Measurements from ENCODE around the gene SLC22A7. TPM values are rescaled to one million over a fixed set of nuclear protein-coding genes. Genes with fewer than 3 reads are reported as not detected.

Gene SLC22A7, protein sequence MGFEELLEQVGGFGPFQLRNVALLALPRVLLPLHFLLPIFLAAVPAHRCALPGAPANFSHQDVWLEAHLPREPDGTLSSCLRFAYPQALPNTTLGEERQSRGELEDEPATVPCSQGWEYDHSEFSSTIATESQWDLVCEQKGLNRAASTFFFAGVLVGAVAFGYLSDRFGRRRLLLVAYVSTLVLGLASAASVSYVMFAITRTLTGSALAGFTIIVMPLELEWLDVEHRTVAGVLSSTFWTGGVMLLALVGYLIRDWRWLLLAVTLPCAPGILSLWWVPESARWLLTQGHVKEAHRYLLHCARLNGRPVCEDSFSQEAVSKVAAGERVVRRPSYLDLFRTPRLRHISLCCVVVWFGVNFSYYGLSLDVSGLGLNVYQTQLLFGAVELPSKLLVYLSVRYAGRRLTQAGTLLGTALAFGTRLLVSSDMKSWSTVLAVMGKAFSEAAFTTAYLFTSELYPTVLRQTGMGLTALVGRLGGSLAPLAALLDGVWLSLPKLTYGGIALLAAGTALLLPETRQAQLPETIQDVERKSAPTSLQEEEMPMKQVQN
- not detected in 2 replicates for total RNA-seq

DNA sequence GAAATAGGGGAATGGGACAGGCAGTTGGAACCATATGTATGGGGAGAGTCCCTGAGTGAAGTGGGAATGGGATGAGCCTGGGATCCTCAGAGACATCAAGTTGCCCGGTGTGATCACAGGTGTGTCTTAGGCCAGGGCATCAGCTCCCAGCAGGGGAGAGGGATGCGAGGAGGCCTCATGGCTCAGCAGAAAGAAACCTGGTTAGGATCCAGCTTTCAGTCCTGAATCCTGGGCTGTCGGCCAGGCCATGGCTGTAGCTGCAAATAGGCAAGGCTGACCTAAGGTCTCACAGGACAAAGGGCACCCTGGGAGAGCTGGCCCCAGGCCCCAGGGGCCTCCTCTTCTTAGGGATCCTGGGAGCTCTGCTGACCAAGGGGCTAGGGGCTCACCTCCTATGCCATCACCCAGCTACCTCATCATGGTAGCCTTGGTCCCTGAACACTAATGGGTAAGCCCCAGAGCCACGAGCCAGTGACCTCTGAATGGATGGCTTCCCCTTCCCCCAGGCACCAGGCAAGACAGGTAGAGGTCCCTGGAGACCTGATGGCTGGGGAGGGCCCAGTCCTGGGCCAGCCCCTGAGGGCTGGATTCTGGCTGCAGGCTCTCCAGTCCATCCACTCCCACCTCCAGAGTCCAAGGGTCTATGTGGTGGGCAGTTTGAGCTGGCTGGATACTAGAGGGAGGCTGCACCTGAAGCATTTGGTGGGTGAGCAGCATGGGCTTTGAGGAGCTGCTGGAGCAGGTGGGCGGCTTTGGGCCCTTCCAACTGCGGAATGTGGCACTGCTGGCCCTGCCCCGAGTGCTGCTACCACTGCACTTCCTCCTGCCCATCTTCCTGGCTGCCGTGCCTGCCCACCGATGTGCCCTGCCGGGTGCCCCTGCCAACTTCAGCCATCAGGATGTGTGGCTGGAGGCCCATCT, at the start of gene SLC22A7:
Gene SLC22A7 (plus strand): TSS at position 617 of the 921 bp plus-strand sequence. CDS start 99 bp downstream, at position 716.

DNA sequence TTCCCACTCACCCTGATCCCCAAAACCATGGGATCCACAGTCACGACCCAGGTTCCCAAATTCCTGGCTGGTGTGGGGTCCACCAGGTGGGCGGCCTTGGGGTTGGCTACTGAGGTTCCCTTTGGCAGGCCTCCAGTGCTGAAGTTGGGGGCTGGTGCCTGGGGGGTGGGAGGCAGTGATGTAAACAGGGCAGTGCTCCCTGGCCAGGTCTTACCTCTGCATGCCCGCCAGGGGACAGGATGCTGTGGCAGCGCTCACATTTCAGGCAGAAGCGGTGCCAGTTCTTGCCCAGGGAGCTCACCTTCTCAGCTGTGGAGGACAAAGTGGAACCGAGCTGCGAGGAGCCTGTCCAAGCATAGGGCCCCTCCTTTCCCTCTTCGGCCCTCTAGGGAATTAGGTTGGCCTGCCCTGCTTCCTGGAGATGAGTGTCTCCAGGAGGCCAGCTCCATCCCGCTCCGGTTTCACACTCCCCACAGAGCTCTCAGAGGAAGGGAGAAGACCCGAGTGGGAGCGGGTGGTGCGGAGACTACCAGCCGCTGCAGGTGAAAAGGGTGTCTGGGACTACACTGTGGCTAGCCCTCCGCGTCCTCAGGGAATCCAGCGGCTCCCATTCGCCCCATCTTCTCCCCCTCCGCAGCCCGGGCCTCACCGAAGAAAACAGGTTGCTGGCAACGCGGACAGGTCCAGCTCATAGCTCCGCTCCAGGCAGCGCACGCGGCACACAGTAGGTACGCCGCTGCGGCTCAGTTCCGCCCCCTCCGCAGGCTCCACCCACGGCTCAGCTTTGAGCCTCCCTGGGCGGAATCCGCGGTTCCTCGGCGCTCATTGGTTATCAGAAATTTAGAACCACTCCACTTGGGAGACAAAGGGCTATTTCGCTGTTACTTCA, 10.3 kb downstream of the SLC22A7 start, which contains the start of gene CRIP3:
Gene CRIP3 (minus strand): TSS at position 726 of the 889 bp plus-strand sequence. CDS start 34 bp downstream, at position 692.

Other genes with a start within 250 kb of the SLC22A7 start
- gene CUL7, start 244.4 kb upstream of the SLC22A7 start, total RNA-seq, result 25.8 and 26.6 TPM in 2 replicates
- gene MRPL2, start 238.8 kb upstream of the SLC22A7 start, total RNA-seq, result 26.0 and 28.9 TPM in 2 replicates
- 16.6 and 17.8 TPM in 2 replicates for gene KLC4, start 238.6 kb upstream of the SLC22A7 start, total RNA-seq
- gene PTK7, start 221.9 kb upstream of the SLC22A7 start, total RNA-seq, result 36.9 and 42.9 TPM in 2 replicates
- gene SRF, start 127.0 kb upstream of the SLC22A7 start, total RNA-seq, result 16.6 and 20.5 TPM in 2 replicates
- 16.6 and 24.0 TPM in 2 replicates for gene CUL9, start 116.1 kb upstream of the SLC22A7 start, total RNA-seq
- gene DNPH1, start 68.8 kb upstream of the SLC22A7 start, total RNA-seq, result 44.8 and 60.4 TPM in 2 replicates
- under 0.01 and 0.15 TPM in 2 replicates for gene TTBK1, start 54.8 kb upstream of the SLC22A7 start, total RNA-seq
- not detected in 2 replicates for gene CRIP3, start 10.6 kb downstream of the SLC22A7 start, total RNA-seq
- gene ZNF318, start 71.4 kb downstream of the SLC22A7 start, total RNA-seq, result 3.9 and 4.3 TPM in 2 replicates
- gene ABCC10, start 129.3 kb downstream of the SLC22A7 start, total RNA-seq, result 12.6 and 14.3 TPM in 2 replicates
- 0.46 and 0.65 TPM in 2 replicates for gene DLK2, start 157.3 kb downstream of the SLC22A7 start, total RNA-seq
- gene TJAP1, start 179.3 kb downstream of the SLC22A7 start, total RNA-seq, result 7.8 and 10.2 TPM in 2 replicates
- gene LRRC73, start 212.1 kb downstream of the SLC22A7 start, total RNA-seq, result 0.15 and 0.32 TPM in 2 replicates
- 94.5 and 122 TPM in 2 replicates for gene YIPF3, start 218.7 kb downstream of the SLC22A7 start, total RNA-seq
- gene POLR1C, start 218.8 kb downstream of the SLC22A7 start, total RNA-seq, result 51.5 and 51.6 TPM in 2 replicates

All from epithelial cell of umbilical artery (primary cell).